Peyer's patch (tissue), 4 donors: ENCODE data around the gene PTPRE. TPM values are rescaled to one million over a fixed set of nuclear protein-coding genes. Genes with fewer than 3 reads are reported as not detected.
"Not testable (repeated sequence)": the region's sequence is repeated elsewhere in the genome, so short reads cannot be mapped to it uniquely, and the experiment has no call there.

Experiments used
- DNase-seq, 3 donors: peaks; one replicate each; pipeline ENCODE4 v3.0.0-alpha.2; 2017 to 2019
- H3K27ac ChIP-seq, 4 donors: fragments of 200-600 bp; sonication (generic); one replicate each; pipeline ENCODE4 v1.5.1; 2016 to 2019
- H3K27me3 ChIP-seq, 2 donors: fragments of 200-600 bp; sonication (generic); one replicate each; pipeline ENCODE4 v1.5.1; 2019
- H3K36me3 ChIP-seq, 3 donors: fragments of 200-600 bp; sonication (generic); one replicate each; pipeline ENCODE4 v1.5.1; 2016 to 2019
- H3K4me1 ChIP-seq, 4 donors: fragments of 200-600 bp; sonication (generic); one replicate each; pipeline ENCODE4 v1.5.1; 2016 to 2019
- H3K4me3 ChIP-seq, 4 donors: fragments of 200-600 bp; sonication (generic); 1 replicate in 3 of 4; 2 replicates in 1 of 4; pipeline ENCODE4 v1.5.1; 2016 to 2019; ENCODE audit warnings: mild to moderate bottlenecking in 1 of 4
- H3K9me3 ChIP-seq, 4 donors: fragments of 200-600 bp; sonication (generic); one replicate each; pipeline ENCODE4 v1.5.1; 2016 to 2019; ENCODE audit warnings: mild to moderate bottlenecking in 1 of 4
- POLR2A ChIP-seq, 2 donors: fragments of 450-650 bp; IDR thresholded peaks; one replicate each; pipeline ENCODE4 v1.5.1; 2017; ENCODE audit warnings: antibody characterized with exemption in 2 of 2, mild to moderate bottlenecking in 2 of 2, moderate library complexity in 2 of 2
- total RNA-seq, 4 donors: library from RNA; depleted of rRNA; stranded (reverse); fragments of >200 nt; gene quantifications; one replicate each; pipeline ENCODE4 v1.1.0, GENCODE V29; 2016
- TF ChIP-seq, protein P1 (sequence below), 6 experiments: fragments of 450-650 bp in 4 of 6; fragments of 200-600 bp in 2 of 6; sonication (generic) in 1 of 6; IDR thresholded peaks; one replicate each; pipeline ENCODE4 v1.5.1; 2017 to 2019; ENCODE audit warnings: antibody characterized with exemption in 6 of 6, mild to moderate bottlenecking in 3 of 6, moderate library complexity in 1 of 6

Gene PTPRE
- total RNA-seq, 4 donors from 2014 or later = 24.0 to 48.7 (median 35.4) TPM

DNA sequence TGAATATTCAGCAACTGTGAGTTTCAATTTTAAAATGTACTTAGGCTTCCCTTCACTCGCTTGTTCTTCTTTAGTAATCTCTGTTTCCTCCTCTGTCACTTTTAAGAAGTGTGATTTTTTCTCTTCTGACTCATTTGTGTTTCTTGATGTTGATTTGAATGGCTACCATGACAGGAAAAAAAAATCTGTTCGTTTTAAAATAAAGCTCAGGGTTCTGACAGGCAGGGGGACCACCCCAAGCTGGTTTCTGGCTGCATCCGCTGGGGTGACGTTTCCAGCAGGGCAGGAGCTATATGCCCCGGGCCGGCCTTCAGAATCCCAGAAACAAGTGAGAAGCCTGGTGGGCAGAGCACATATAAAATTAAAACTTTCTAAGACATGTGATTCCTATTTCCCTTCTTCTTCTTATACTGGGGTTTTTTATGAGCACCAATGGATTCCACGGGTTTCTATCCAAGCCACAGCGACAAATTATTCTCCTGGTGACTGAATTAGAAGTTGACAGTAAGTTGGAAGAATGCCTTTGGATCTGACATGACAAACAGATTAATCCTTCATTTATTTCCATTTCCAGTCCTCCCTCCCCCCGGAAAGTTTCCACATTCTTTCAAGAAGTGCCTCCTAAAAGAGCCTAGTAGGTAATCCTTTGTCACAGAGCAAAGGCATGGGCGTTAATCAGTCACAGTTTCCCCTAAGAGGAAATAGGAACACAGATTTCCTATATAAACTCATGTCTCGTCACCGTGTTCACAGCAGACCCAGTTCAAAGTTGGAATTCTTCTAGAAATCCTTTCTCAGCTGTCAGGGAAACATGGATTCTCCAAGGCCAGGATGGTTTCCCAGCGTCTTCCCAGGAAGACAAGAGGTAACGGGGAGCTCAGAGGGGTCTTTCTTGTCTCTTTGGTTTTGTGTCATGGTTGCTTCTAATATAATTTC, 79.9 kb downstream of the PTPRE start:
- H3K4me3 ChIP-seq = no peak overlapping the region
- H3K27me3 ChIP-seq = no peaks in the 10 kb centered on the region
- H3K36me3 ChIP-seq = no peaks in the 10 kb centered on the region
- H3K27ac ChIP-seq = peak overlapping the region in 2 of 4 donors; percentile 18 to 23
- H3K9me3 ChIP-seq = no peaks in the 10 kb centered on the region
- TF ChIP-seq, protein P1, sequence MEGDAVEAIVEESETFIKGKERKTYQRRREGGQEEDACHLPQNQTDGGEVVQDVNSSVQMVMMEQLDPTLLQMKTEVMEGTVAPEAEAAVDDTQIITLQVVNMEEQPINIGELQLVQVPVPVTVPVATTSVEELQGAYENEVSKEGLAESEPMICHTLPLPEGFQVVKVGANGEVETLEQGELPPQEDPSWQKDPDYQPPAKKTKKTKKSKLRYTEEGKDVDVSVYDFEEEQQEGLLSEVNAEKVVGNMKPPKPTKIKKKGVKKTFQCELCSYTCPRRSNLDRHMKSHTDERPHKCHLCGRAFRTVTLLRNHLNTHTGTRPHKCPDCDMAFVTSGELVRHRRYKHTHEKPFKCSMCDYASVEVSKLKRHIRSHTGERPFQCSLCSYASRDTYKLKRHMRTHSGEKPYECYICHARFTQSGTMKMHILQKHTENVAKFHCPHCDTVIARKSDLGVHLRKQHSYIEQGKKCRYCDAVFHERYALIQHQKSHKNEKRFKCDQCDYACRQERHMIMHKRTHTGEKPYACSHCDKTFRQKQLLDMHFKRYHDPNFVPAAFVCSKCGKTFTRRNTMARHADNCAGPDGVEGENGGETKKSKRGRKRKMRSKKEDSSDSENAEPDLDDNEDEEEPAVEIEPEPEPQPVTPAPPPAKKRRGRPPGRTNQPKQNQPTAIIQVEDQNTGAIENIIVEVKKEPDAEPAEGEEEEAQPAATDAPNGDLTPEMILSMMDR (IDR thresholded peaks at IDR 0.05) = no peak
- TF ChIP-seq POLR2A (IDR thresholded peaks at IDR 0.05) = no peak
- H3K4me1 ChIP-seq = peaks cover 0 to 3% (median 0%) of the 10 kb centered on the region in 4 donors
- DNase-seq = peak in 1 of 3 donors; percentile 24

DNA sequence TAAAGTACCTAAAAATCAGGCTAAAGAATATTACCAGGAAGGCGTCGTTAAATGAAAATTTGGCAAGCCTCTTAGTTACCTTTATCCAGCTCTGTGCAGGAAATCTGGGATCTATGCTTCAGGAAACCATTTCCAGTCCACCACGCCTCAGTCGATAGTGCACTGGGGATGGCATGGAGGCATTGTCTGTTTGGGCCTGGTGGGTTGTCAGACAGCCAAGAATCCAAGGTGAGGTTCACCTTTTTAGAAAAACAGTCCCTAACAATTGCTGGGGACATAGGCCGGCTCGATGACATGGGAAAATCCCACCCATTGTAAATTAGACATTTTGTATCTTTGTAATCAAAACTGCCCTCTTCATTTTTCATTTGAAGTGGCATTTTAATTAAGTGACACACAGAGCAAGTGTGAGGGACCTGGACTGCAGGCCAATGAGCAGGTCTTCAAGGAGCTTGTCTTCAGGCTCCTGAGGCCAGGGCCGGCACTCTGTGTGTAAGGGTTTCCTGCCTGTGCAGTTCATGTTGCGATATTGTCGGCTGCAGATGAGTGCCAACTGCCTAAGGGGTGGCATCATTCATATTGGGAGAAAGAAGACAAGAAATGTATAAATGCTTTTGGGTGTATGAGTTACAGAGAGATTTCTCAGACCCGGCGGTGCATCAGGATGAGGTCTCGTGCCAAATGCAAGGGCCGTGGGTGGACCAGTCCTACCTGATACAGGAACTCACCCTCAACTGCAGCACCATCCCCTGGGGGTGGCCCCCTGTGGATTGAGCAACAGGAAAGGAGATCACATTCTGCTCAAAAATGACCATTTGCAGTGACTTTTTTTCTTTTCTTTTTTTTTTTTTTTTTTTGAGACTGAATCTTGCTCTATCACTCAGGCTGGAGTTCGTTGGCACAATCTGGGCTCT, 80.8 kb downstream of the PTPRE start:
- H3K36me3 ChIP-seq = no peaks in the 10 kb centered on the region
- DNase-seq = peak in 1 of 3 donors; percentile 41
- TF ChIP-seq, protein P1 (IDR thresholded peaks at IDR 0.05) = no peak
- TF ChIP-seq POLR2A (IDR thresholded peaks at IDR 0.05) = no peak

DNA sequence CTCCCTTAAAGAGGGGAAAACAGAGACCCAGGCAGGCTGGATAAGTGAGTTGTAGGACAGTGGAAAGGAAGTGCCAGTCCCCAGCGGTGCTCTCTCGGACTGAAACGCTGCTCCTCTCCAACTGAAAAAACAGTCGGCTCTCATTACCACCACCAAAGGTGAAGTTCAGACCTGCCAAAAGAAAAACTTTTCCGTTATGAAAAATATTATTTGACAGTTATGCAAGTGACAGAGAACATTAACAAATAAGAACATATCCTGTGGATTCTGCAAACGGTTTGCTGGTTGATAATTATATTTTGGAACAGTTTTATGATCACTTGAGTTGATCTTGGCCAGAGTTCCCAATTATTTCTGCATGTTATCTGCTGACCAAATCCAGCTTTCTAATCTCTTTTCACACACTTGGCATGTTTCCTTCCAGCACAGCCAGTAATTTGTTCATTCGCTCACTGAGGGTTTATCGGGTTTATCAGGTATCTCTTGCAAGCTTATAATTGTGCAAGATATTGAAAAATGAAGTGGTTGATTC, 82.6 kb downstream of the PTPRE start:
- H3K27ac ChIP-seq = peak overlapping the region in 2 of 4 donors; percentile 16 to 26
- no peaks in the 10 kb centered on the region for H3K27me3 ChIP-seq
- H3K36me3 ChIP-seq = no peaks in the 10 kb centered on the region
- peaks cover 0 to 4% (median 0%) of the 10 kb centered on the region in 4 donors for H3K4me1 ChIP-seq
- no peaks in the 10 kb centered on the region for H3K9me3 ChIP-seq
- no peak overlapping the region for H3K4me3 ChIP-seq
- TF ChIP-seq POLR2A (IDR thresholded peaks at IDR 0.05) = no peak
- TF ChIP-seq, protein P1 (IDR thresholded peaks at IDR 0.05) = no peak
- DNase-seq = peak in 1 of 3 donors; percentile 37

More for the DNA sequence above, 80.8 kb downstream of the PTPRE start:
- H3K27me3 ChIP-seq = no peaks in the 10 kb centered on the region
- peaks cover 0 to 4% (median 0%) of the 10 kb centered on the region in 4 donors for H3K4me1 ChIP-seq
- peak overlapping the region in 1 of 4 donors; percentile 23 for H3K27ac ChIP-seq
- H3K4me3 ChIP-seq = no peak overlapping the region
- H3K9me3 ChIP-seq = no peaks in the 10 kb centered on the region

DNA sequence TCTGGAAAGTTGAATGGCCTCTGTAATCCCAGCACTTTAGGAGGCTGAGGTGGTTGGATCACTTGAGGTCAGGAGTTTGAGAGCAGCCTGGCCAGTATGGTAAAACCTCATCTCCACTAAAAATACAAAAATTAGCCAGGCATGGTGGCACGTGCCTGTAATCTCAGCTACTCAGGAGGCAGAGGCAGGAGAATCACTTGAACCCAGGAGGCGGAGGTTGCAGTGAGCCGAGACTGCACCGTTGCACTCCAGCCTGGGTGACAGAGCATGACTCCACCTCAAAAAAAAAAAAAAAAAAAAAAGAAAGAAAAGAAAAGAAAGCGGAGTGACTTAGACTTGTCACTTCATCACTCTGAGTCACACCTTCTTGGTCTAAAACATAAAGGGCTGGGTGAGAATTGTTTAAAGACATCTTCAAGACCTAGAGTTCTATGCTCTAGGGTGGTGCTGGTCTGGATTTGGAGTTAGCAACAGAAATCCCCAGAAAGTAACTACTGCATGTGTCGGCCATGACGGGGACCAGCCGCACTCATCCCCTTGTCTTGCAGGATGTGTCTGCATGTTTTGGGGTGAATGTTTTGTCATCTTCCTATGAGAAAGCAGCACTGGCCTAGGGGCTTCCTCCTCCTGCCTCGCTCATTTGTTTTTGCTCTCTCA, 83.4 kb downstream of the PTPRE start:
- H3K27ac ChIP-seq = peak overlapping the region in 2 of 4 donors; percentile 26 to 58
- not testable (repeated sequence) for H3K4me1 ChIP-seq, DNase-seq, H3K9me3 ChIP-seq, H3K36me3 ChIP-seq, H3K27me3 ChIP-seq, H3K4me3 ChIP-seq

DNA sequence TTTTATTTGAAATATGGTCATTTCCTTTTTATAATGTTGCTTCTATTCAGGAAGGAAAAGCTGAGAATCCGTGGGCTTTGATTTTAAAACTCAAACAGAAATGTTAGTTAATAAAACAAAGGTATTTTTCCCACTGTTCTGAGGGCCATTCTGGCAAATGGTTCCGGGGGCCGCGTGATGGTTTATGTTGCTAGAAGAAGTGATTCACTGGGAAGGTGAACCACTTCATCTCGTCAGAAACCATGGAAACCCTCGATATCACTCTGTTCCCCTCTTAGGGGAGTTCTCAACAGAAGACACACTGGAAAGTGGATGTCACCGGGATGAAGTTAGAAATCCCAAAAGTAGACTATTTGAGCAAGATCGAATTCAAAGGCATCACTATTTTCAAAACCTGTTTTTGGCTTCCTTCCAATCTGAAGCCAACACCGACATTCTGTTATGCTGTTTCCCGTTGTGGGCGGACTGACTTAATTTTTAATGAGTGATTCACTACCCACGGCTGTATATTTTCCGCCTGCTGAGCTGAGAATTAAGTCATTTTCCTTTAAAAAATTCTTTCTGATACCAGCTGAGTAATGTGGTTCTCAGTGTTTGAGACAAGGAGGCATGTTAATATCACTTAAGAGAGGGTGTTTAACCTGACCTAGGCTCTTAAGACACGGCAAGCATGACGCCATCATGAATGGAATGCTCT, 84.1 kb downstream of the PTPRE start:
- DNase-seq = no peak
- Histone ChIP-seq H3K9me3 (no peaks in the 10 kb centered on the region), H3K4me3 (no peak overlapping the region), H3K4me1 (peaks cover 0 to 4% (median 0%) of the 10 kb centered on the region in 4 donors), H3K27ac (peak overlapping the region in 2 of 4 donors; percentile 54 to 58), H3K27me3 (no peaks in the 10 kb centered on the region), H3K36me3 (no peaks in the 10 kb centered on the region)
- no peak for TF ChIP-seq POLR2A (IDR thresholded peaks at IDR 0.05)
- TF ChIP-seq, protein P1 (IDR thresholded peaks at IDR 0.05) = no peak
